ENCODE data around the gene GHDC.
"Not testable (repeated sequence)": the region's sequence is repeated elsewhere in the genome, so short reads cannot be mapped to it uniquely, and the experiment has no call there.

GHDC gene

DNA sequence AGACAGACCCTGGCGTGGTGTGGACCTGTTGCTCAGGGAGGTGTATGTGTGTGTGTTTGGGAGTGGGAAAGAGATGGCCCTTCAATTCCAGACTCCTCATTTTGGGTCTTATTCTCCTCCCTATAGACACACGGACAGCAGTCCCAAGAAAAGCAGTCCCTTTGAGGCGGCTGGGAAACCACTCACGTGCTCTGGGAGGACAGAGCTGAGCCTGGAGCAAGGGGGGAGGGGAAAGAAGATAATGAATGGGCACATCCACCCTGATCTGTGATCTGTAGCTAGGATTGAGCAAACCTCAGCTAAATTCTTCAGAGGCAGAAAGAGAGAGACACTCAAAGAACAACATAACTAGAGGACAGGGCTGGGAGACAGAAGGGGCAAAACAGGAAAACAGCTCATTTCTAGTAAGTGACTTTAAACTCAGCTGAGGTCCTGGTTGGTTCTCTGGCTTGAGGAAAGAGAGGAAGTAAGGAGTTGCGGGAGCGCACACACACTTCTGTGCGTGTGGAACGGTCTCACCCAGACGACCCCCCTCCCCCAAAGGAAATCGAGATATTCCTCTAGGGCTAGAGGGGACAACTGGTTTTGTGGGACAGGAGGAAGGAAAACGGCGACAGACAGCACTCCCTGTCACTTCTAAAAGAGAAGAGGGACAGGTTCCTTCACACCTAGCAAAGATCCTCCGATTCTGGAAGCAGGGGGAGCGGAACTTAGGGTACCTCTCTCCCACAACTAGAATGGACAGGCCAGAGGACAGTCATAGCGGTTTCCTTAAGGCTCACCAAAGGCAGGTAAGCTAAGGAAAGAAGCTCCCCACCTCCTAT is 40.2 kb downstream of the GHDC start:
- DNase-seq (ENCODE audit: low read depth in 2 of 2): no peak

DNA sequence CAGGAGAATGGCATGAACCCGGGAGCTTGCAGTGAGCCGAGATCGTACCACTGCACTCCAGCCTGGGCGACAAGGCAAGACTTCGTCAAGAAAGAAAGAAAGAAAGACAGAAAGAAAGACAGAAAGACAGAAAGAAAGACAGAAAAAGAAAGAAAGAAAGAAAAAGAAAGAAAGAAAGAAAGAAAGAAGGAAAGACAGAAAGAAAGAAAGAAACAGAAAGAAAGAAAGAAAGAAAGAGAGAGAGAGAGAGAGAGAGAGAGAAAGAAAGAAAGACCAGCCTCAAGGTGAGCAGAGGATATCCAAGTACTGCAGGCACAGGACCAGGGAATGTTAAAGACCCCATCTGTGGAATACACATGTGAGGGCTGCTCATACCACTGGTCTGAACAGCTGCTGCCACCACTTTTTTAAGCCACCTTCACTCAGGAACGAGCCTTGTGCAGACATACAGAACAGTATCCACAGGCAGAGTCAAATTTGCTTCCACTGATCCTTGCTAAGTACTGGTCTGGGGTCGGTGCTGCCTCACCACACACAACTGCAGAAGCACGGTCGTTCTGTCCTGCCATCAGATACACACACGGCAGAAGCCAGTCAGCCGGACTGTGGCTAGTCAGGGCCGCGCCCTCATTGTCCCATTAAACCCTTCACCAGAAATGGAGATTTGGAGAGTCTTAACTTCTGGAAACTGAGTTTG is 47.2 kb downstream of the GHDC start:
- no peak for DNase-seq (ENCODE audit: low read depth in 2 of 2)

DNA sequence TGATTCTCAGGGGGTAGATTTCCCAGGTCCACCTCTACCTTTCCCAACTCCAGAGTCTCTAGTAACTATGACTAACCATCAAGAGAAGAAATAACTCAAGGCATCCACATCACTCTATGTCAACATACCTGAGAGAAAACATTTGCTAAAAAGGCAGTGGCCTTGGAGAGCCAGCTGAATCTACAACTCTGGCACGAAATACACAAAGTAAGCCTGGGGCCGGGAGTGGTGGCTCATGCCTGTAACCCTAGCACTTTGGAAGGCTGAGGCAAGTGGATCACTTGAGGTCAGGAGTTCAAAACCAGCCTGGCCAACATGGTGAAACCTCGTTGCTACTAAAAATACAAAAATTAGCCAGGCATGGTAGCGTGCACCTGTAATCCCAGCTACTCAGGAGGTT is 51.2 kb downstream of the GHDC start:
- DNase-seq (ENCODE audit: low read depth in 2 of 2): not testable (repeated sequence)

DNA sequence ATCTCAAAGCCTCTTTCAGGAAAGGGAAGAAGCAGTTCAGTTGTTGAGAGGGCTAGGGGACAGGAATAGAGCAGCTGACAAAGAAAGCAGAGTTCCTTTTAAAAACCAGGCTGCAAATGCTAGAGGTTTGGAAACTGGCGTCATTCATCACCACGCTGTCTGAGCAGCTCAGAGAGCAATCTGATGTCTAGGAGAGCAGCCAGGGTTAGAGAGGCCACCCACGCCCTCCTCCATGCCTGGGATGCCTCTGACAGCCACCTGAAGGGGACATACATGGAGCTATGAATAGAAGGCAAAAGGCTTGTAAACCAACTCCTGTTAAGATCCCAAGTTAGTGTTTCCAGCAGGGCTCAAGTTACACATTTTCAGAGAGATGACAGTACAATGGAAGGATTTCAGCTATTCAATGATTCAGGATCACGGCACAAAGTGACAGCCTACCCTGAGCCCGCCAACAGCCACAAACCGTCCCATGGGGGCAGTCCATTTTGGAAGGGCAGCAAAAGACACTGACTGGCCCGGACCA is 51.9 kb downstream of the GHDC start:
- DNase-seq (ENCODE audit: low read depth in 2 of 2): no peak

DNA sequence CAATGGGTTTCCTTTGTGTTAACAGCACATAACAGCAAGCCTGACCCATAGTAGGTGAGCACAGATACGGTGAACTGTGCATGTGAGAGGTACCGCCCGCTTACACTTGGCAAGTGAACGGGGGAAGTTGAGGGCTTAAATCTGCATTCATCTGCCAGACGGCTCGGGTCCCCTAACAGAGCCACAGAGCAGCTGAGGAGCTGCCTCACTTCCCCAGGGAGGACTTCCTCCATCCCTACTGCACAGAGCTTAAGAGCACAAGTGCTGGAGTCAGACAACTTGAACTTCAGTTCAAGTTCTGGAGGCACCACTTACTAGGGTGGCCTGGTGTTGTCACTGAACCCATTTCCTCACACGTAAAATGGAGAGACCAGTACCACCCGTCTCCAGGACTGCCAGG is 52.9 kb downstream of the GHDC start:
- no peak for DNase-seq (ENCODE audit: low read depth in 2 of 2)

DNA sequence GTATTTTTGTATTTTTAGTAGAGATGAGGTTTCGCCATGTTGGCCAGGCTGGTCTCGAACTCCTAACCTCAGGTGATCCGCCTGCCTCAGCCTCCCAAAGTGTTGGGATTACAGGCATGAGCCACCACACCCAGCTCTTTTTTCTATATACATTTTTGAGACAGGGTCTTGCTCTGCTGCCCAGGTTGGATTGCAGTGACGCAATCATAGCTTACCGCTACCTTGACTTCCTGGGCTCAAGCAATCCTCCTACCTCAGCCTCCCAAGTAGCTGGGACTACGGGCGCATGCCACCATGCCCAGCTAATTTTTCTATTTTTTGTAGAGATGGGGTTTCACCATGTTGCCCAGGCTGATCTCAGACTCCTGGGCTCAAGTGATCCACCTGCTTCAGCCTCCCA is 53.6 kb downstream of the GHDC start:
- not testable (repeated sequence) for DNase-seq (ENCODE audit: low read depth in 2 of 2)

All from activated CD4-positive, alpha-beta T cell treated with anti-CD3 and anti-CD28 coated beads for 24 hours (primary cell).